HEK293 (cell line): ENCODE data around the gene TEX50.
"Not testable (repeated sequence)": the region's sequence is repeated elsewhere in the genome, so short reads cannot be mapped to it uniquely, and the experiment has no call there.

Experiments used
- CTCF ChIA-PET: fragments of 350-600 bp; formaldehyde crosslinking; extraction: SDS; loops from one replicate; lab custom pipeline; 2021; ENCODE audit warnings: antibody characterized with exemption; lab: Yijun Ruan, JAX
- POLR2A ChIA-PET: fragments of 300-600 bp; formaldehyde crosslinking; extraction: SDS; loops from one replicate; lab custom pipeline; 2020; ENCODE audit warnings: antibody characterized with exemption, inconsistent platforms; lab: Yijun Ruan, JAX
- H3K27ac ChIP-seq: fragments of 200-500 bp; sonication (Bioruptor generic); 2 replicates; pipeline ENCODE4 v1.5.1; 2014; ENCODE audit warnings: low read depth, low read length, control low read depth, inconsistent platforms; ENCODE audit errors: extremely low read depth
- H3K36me3 ChIP-seq, 2 experiments: fragments of 200-500 bp in 1 of 2; sonication (Bioruptor generic) in 1 of 2; 1 replicate in 1 of 2; 2 replicates in 1 of 2; pipeline ENCODE4 v1.5.1; 2014 to 2017; ENCODE audit warnings: inconsistent platforms in 2 of 2, low read length in 2 of 2; ENCODE audit not compliant: control insufficient read depth in 2 of 2, insufficient read depth in 1 of 2
- H3K4me1 ChIP-seq: fragments of 200-500 bp; sonication (Bioruptor generic); 2 replicates; pipeline ENCODE4 v1.5.1; 2014; ENCODE audit warnings: mild to moderate bottlenecking, low read length, inconsistent platforms; ENCODE audit not compliant: control insufficient read depth, insufficient read depth
- H3K4me3 ChIP-seq: 2 replicates; pipeline ENCODE4 v1.5.1; 2011; ENCODE audit warnings: low read depth, mild to moderate bottlenecking, control low read depth, low read length, moderate library complexity
- H3K9me3 ChIP-seq: fragments of 200-500 bp; sonication (Bioruptor generic); 2 replicates; pipeline ENCODE4 v1.5.1; 2014; ENCODE audit warnings: low read depth, low read length, inconsistent platforms; ENCODE audit not compliant: control insufficient read depth, insufficient read depth
- KLF8 ChIP-seq: fragments of 450-650 bp; formaldehyde crosslinking; IDR thresholded peaks from 2 replicates; pipeline ENCODE4 v1.5.1; 2016; ENCODE audit warnings: missing biosample characterization, missing genetic modification characterization
- MEIS1 ChIP-seq: sonication (generic); formaldehyde crosslinking; IDR thresholded peaks from 2 replicates; pipeline ENCODE4 v1.8.1; 2022; ENCODE audit warnings: missing genetic modification reagents, mild to moderate bottlenecking, borderline replicate concordance
- MZF1 ChIP-seq: fragments of 450-650 bp; formaldehyde crosslinking; IDR thresholded peaks from 2 replicates; pipeline ENCODE4 v1.5.1; 2017; ENCODE audit warnings: missing biosample characterization, missing genetic modification characterization, borderline replicate concordance
- SCRT2 ChIP-seq: fragments of 450-650 bp; formaldehyde crosslinking; IDR thresholded peaks from 2 replicates; pipeline ENCODE4 v1.5.1; 2016; ENCODE audit warnings: missing biosample characterization, missing genetic modification characterization
- SETDB1 ChIP-seq: IDR thresholded peaks from one replicate; pipeline ENCODE4 v1.6.1; 2017; ENCODE audit warnings: mild to moderate bottlenecking, low read length, moderate library complexity, mixed read lengths; ENCODE audit not compliant: insufficient read length
- TRIM28 ChIP-seq: IDR thresholded peaks from 2 replicates; pipeline ENCODE4 v1.6.1; 2011; ENCODE audit warnings: low read length, control low read depth, borderline replicate concordance
- ZBTB8A ChIP-seq: fragments of 450-650 bp; formaldehyde crosslinking; IDR thresholded peaks from 2 replicates; pipeline ENCODE4 v1.5.1; 2016; ENCODE audit warnings: missing biosample characterization, missing genetic modification characterization
- ZFP37 ChIP-seq: fragments of 450-650 bp; formaldehyde crosslinking; IDR thresholded peaks from 2 replicates; pipeline ENCODE4 v1.5.1; 2016; ENCODE audit warnings: missing biosample characterization, missing genetic modification characterization
- ZNF274 ChIP-seq, 2 experiments: fragments of 200-500 bp in 1 of 2; fragments of 450-650 bp in 1 of 2; sonication (Bioruptor generic) in 1 of 2; formaldehyde crosslinking in 1 of 2; IDR thresholded peaks; 2 replicates each; pipeline versions ENCODE4 v1.5.1 to v1.6.1; 2014 to 2016; ENCODE audit warnings: borderline replicate concordance in 1 of 2, inconsistent platforms in 1 of 2, low read length in 1 of 2, missing biosample characterization in 1 of 2, missing genetic modification characterization in 1 of 2
- ZNF280D ChIP-seq: fragments of 450-650 bp; formaldehyde crosslinking; IDR thresholded peaks from 2 replicates; pipeline ENCODE4 v1.5.1; 2016; ENCODE audit warnings: missing biosample characterization, missing genetic modification characterization
- ZNF292 ChIP-seq: fragments of 450-650 bp; formaldehyde crosslinking; IDR thresholded peaks from 2 replicates; pipeline ENCODE4 v1.5.1; 2016; ENCODE audit warnings: low read depth, missing biosample characterization, missing genetic modification characterization, borderline replicate concordance
- ZNF350 ChIP-seq: fragments of 450-650 bp; formaldehyde crosslinking; IDR thresholded peaks from 2 replicates; pipeline ENCODE4 v1.5.0; 2017; ENCODE audit warnings: missing biosample characterization, mild to moderate bottlenecking, missing genetic modification characterization
- ZNF510 ChIP-seq: fragments of 450-650 bp; formaldehyde crosslinking; IDR thresholded peaks from 2 replicates; pipeline ENCODE4 v1.5.1; 2018; ENCODE audit warnings: mild to moderate bottlenecking, missing genetic modification characterization, missing biosample characterization; ENCODE audit not compliant: insufficient replicate concordance
- ZNF585B ChIP-seq: fragments of 450-650 bp; formaldehyde crosslinking; IDR thresholded peaks from 2 replicates; pipeline ENCODE4 v1.5.1; 2016; ENCODE audit warnings: missing biosample characterization, missing genetic modification characterization
- TF ChIP-seq, protein P1 (sequence below): fragments of 450-650 bp; formaldehyde crosslinking; IDR thresholded peaks from 2 replicates; pipeline ENCODE4 v1.5.1; 2016; ENCODE audit warnings: missing biosample characterization, missing genetic modification characterization

Gene TEX50

GRCh38 chr1:173637236-173638042 is 2.3 kb downstream of the TEX50 start:
- peak; percentile 90 for TF ChIP-seq SCRT2
- peak; percentile 39; the same call in 1 of the 2 replicates for TF ChIP-seq TRIM28
- TF ChIP-seq SETDB1 = peak; percentile 91
- H3K27ac ChIP-seq, CTCF ChIA-PET, H3K36me3 ChIP-seq, H3K4me1 ChIP-seq, H3K9me3 ChIP-seq, POLR2A ChIA-PET, H3K4me3 ChIP-seq: not testable (repeated sequence)

GRCh38 chr1:173638043-173639021 is 3.2 kb downstream of the TEX50 start:
- ChIA-PET POLR2A (no interaction called here), CTCF (no interaction called here)
- no peak overlapping the region for H3K27ac ChIP-seq

DNA sequence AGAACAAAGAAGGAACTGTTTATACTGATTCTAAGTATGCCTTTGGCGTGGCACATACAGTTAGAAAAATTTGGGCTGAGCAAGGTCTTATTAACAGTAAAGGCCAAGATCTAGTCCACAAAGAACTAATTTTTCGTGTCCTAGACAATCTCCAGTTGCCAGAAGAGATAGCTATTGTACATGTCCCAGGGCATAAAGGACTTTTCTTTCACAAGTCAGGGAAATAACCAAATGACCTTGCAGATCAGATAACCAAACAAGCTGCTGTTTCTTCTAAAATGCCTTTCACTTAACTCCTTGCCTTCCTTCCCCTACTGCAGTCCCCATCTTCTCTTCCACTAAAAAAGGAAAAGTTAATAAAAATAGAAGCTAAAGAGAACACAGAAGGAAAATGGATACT is 4.0 kb downstream of the TEX50 start:
- H3K36me3 ChIP-seq = no peaks in the 10 kb centered on the region
- CTCF ChIA-PET = interaction anchor here (1.1 kb wide), 1 partner anchor 15 kb away, joined by 3 read pairs; no protein-coding TSS in a partner anchor
- H3K4me3 ChIP-seq = no peak overlapping the region
- TF ChIP-seq MZF1 (tag by site-specific recombination) (no peak), ZBTB8A (tag by site-specific recombination) (no peak), ZNF280D (no peak), ZNF585B (tag by site-specific recombination) (no peak)
- TF ChIP-seq, all 188 proteins: peak for 0
- Histone ChIP-seq H3K4me1 (no peaks in the 10 kb centered on the region), H3K27ac (no peak overlapping the region), H3K9me3 (no peaks in the 10 kb centered on the region)
- POLR2A ChIA-PET = no interaction called here

More at GRCh38 chr1:173638043-173639021, 3.2 kb downstream of the TEX50 start:
- TF ChIP-seq MEIS1 (no peak), ZNF274 (IDR thresholded peaks at IDR 0.05; ENCODE audit: low read length) (no peak), ZNF274 (tag by site-specific recombination; IDR thresholded peaks at IDR 0.05; ENCODE audit: borderline replicate concordance) (no peak), ZNF510 (tag by site-specific recombination) (no peak), ZNF292 (no peak), ZNF350 (no peak), ZFP37 (tag by site-specific recombination) (no peak), KLF8 (tag by site-specific recombination) (no peak)
- TF ChIP-seq, protein P1, sequence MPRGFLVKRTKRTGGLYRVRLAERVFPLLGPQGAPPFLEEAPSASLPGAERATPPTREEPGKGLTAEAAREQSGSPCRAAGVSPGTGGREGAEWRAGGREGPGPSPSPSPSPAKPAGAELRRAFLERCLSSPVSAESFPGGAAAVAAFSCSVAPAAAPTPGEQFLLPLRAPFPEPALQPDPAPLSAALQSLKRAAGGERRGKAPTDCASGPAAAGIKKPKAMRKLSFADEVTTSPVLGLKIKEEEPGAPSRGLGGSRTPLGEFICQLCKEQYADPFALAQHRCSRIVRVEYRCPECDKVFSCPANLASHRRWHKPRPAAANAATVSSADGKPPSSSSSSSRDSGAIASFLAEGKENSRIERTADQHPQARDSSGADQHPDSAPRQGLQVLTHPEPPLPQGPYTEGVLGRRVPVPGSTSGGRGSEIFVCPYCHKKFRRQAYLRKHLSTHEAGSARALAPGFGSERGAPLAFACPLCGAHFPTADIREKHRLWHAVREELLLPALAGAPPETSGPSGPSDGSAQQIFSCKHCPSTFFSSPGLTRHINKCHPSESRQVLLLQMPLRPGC (tag by site-specific recombination) = no peak
- Histone ChIP-seq H3K4me1 (no peaks in the 10 kb centered on the region), H3K4me3 (no peak overlapping the region), H3K36me3 (no peaks in the 10 kb centered on the region), H3K9me3 (no peaks in the 10 kb centered on the region)
